Endothelial cell of umbilical vein (primary cell): Measurements from ENCODE around the gene PDX1. TPM values are rescaled to one million over a fixed set of nuclear protein-coding genes. Genes with fewer than 3 reads are reported as not detected.

Experiments used
- BruUV-seq: library from RNA; stranded (reverse); fragments of 400-500 nt; replicated peaks from 2 replicates; lab custom pipeline; 2021; lab: Mats Ljungman, UMichigan
- CTCF ChIA-PET: fragments of 300-600, 350-600 bp; sonication (Branson Sonifier 250); formaldehyde crosslinking; loops from one replicate; lab custom pipeline; 2021; ENCODE audit warnings: antibody characterized with exemption, inconsistent platforms; lab: Charles Lee
- POLR2A ChIA-PET: fragments of 300-600, 350-600 bp; sonication (Branson Sonifier 250); formaldehyde crosslinking; loops from one replicate; lab custom pipeline; 2021; ENCODE audit warnings: antibody characterized with exemption, inconsistent platforms; lab: Charles Lee
- DNase-seq: peaks from one replicate; pipeline ENCODE4 v3.0.0-alpha.2; 2011; ENCODE audit warnings: low read depth, low spot score
- FAIRE-seq: peaks from 2 replicates; lab custom pipeline; 2011; peaks lifted over from hg19 to GRCh38; lab: Jason Lieb, UNC
- H2AFZ ChIP-seq: 2 replicates; pipeline ENCODE4 v1.6.0; 2012; ENCODE audit warnings: low read depth, low read length, control low read depth, inconsistent platforms
- H3K27ac ChIP-seq: 2 replicates; pipeline ENCODE4 v1.5.1; 2011; ENCODE audit warnings: low read depth, mild to moderate bottlenecking, control low read depth, low read length, moderate library complexity; ENCODE audit not compliant: insufficient read depth
- H3K27me3 ChIP-seq, 2 experiments: 2 replicates each; pipeline versions ENCODE4 v1.6.0 to v1.6.1; 2011; ENCODE audit warnings: low read length in 2 of 2, mixed read lengths in 1 of 2; ENCODE audit not compliant: control insufficient read depth in 2 of 2, insufficient read depth in 2 of 2
- H3K36me3 ChIP-seq, 2 experiments: 2 replicates in 1 of 2; 3 replicates in 1 of 2; pipeline ENCODE4 v1.5.1; 2011; ENCODE audit warnings: low read length in 2 of 2, mild to moderate bottlenecking in 1 of 2, moderate library complexity in 1 of 2; ENCODE audit not compliant: control insufficient read depth in 2 of 2, insufficient read depth in 2 of 2; ENCODE audit errors: extremely low read depth in 1 of 2
- H3K4me1 ChIP-seq: 3 replicates; pipeline ENCODE4 v1.5.1; 2011; ENCODE audit warnings: mild to moderate bottlenecking, low read length; ENCODE audit not compliant: control insufficient read depth, insufficient read depth; ENCODE audit errors: extremely low read depth
- H3K4me2 ChIP-seq: 2 replicates; pipeline ENCODE4 v1.6.1; 2011; ENCODE audit warnings: low read length, control low read depth, mixed read lengths; ENCODE audit not compliant: insufficient read depth
- H3K4me3 ChIP-seq, 3 experiments: fragments of 200-600 bp in 1 of 3; sonication (generic), shearing (Covaris generic) in 1 of 3; replicated peaks in 1 of 3; 2 replicates each; pipeline ENCODE4 v1.5.1; 2011 to 2016; ENCODE audit warnings: control low read depth in 3 of 3, low read length in 3 of 3, mild to moderate bottlenecking in 2 of 3, inconsistent platforms in 1 of 3, low read depth in 1 of 3, moderate library complexity in 1 of 3; ENCODE audit not compliant: insufficient read depth in 1 of 3
- H3K79me2 ChIP-seq: 2 replicates; pipeline ENCODE4 v1.6.0; 2012; ENCODE audit warnings: low read length, inconsistent platforms; ENCODE audit not compliant: control insufficient read depth, insufficient read depth
- H3K9ac ChIP-seq: replicated peaks from 2 replicates; pipeline ENCODE3; 2011; ENCODE audit warnings: low read length, control low read depth; ENCODE audit not compliant: insufficient read depth; ENCODE audit errors: extremely low read depth
- H3K9me1 ChIP-seq: replicated peaks from 3 replicates; pipeline ENCODE4 v1.6.0; 2011; ENCODE audit warnings: mild to moderate bottlenecking, low read length; ENCODE audit not compliant: control insufficient read depth, insufficient read depth; ENCODE audit errors: extremely low read depth
- H3K9me3 ChIP-seq: replicated peaks from 2 replicates; pipeline ENCODE4 v1.5.1; 2012; ENCODE audit warnings: low read length, inconsistent platforms; ENCODE audit not compliant: control insufficient read depth, insufficient read depth
- H4K20me1 ChIP-seq: replicated peaks from 2 replicates; pipeline ENCODE3; 2011; ENCODE audit warnings: mild to moderate bottlenecking, low read length; ENCODE audit not compliant: control insufficient read depth, insufficient read depth; ENCODE audit errors: extremely low read depth
- EZH2 ChIP-seq: IDR thresholded peaks from 2 replicates; pipeline ENCODE4 v1.6.1; 2012; ENCODE audit warnings: borderline replicate concordance, low read depth, mild to moderate bottlenecking, moderate library complexity, low read length, inconsistent platforms; ENCODE audit not compliant: severe bottlenecking
- FOS ChIP-seq: IDR thresholded peaks from 2 replicates; pipeline ENCODE4 v1.6.1; 2011; ENCODE audit warnings: mild to moderate bottlenecking, low read length, moderate library complexity, borderline replicate concordance; ENCODE audit not compliant: insufficient read depth
- GATA2 ChIP-seq: IDR thresholded peaks from 2 replicates; pipeline ENCODE4 v1.7.0; 2011; ENCODE audit warnings: low read depth, mild to moderate bottlenecking, moderate library complexity, mixed read lengths, low read length; ENCODE audit not compliant: insufficient read length, insufficient read depth
- JUN ChIP-seq: IDR thresholded peaks from 2 replicates; pipeline ENCODE4 v1.6.1; 2011; ENCODE audit warnings: borderline replicate concordance, low read depth; ENCODE audit not compliant: insufficient read length, insufficient read depth
- MYC ChIP-seq: IDR thresholded peaks from one replicate; pipeline ENCODE4 v1.6.1; 2011; ENCODE audit warnings: mild to moderate bottlenecking, low read depth, low read length
- POLR2A ChIP-seq: IDR thresholded peaks from 2 replicates; pipeline ENCODE4 v1.6.1; 2012; ENCODE audit warnings: low read depth, mild to moderate bottlenecking, control low read depth, low read length
- POLR2AphosphoS5 ChIP-seq: IDR thresholded peaks from 2 replicates; pipeline ENCODE4 v1.6.1; 2012; ENCODE audit warnings: low read depth, mild to moderate bottlenecking, control low read depth, low read length, moderate library complexity; ENCODE audit not compliant: insufficient read depth
- dilution Hi-C: fragments of 300-500 bp; cut with MboI; formaldehyde crosslinking; loops from one replicate; pipeline ENCODE4 v1.15.0; 2019; ENCODE audit warnings: low sequenced_read_pairs; ENCODE audit not compliant: extremely low pct_ligation_motif_present
- intact Hi-C: fragments of 100-400 bp; cut with micrococcal nuclease; formaldehyde crosslinking; loops from one replicate; pipeline ENCODE4 v1.10.0; 2022
- polyA plus RNA-seq, 4 experiments: library from polyadenylated mRNA; depleted of rRNA in 3 of 4; stranded (reverse) in 3 of 4; unstranded in 1 of 4; fragments of >200 nt; gene quantifications; 2 replicates each; pipeline versions ENCODE4 v1.2.1 to v1.2.3, GENCODE V29; 2011 to 2012; ENCODE audit warnings: missing spikeins in 1 of 4
- total RNA-seq: library from RNA; stranded (reverse); gene quantifications from 2 replicates; pipeline ENCODE4 v1.2.3, GENCODE V29; 2021
- TF ChIP-seq, protein P1 (sequence below): IDR thresholded peaks from 2 replicates; pipeline ENCODE4 v1.6.1; 2011; ENCODE audit not compliant: insufficient read depth, insufficient read length
- TF ChIP-seq, protein P2 (sequence below), 2 donors: IDR thresholded peaks; 1 replicate in 1 of 2; 2 replicates in 1 of 2; pipeline ENCODE4 v1.5.1; 2011; ENCODE audit warnings: low read length in 2 of 2, mild to moderate bottlenecking in 2 of 2, moderate library complexity in 2 of 2, control low read depth in 1 of 2, inconsistent platforms in 1 of 2, low read depth in 1 of 2; ENCODE audit not compliant: insufficient read depth in 1 of 2; ENCODE audit errors: extremely low read depth in 1 of 2

The PDX1 gene
- total and polyA plus RNA-seq, 2 donors (not counting 3 experiments of a cell fraction or from before 2014, with no cell fraction given): not detected

DNA sequence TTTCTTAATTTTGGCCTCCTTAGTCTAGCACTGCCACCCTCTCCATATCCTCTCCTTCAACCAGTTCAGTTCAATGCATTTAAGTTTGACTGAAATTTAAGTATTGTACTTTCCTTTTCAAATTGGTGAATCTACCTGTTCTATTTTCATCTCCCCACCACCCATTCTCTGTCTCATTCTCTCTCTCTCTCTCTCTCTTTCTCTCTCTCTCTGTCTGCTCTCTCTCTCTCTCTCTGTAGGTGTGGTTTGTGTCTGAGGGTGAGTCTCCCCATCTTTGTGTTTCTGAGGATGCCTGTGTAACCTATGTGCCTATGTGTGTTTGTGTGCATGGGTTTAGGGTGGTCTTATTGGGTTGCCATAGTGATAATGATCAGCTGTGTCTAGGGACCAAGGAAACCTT lies 10.1 kb downstream of the PDX1 start:
- Histone ChIP-seq H4K20me1 (no peaks in the 10 kb centered on the region), H3K9me1 (no peaks in the 10 kb centered on the region), H3K9me3 (no peaks in the 10 kb centered on the region), H3K27me3 (peaks cover 55 to 69% of the 10 kb centered on the region in 2 experiments), H3K4me1 (no peaks in the 10 kb centered on the region), H3K4me2 (no peak overlapping the region), H3K27ac (no peak overlapping the region), H3K4me3 (no peak overlapping the region), H3K79me2 (no peaks in the 10 kb centered on the region), H3K36me3 (no peaks in the 10 kb centered on the region), H3K9ac (no peak overlapping the region), H2AFZ (no peak overlapping the region)
- ChIA-PET CTCF (no interaction called here), POLR2A (no interaction called here)
- dilution Hi-C loops (no loop called here), intact Hi-C loops (no loop called here)
- FAIRE-seq (no peak), DNase-seq (no peak)
- BruUV-seq: no TSS peak
- TF ChIP-seq POLR2A (no peak), FOS (no peak), POLR2AphosphoS5 (no peak), EZH2 (no peak), GATA2 (no peak), MYC (no peak), JUN (no peak)
- TF ChIP-seq, protein P1, sequence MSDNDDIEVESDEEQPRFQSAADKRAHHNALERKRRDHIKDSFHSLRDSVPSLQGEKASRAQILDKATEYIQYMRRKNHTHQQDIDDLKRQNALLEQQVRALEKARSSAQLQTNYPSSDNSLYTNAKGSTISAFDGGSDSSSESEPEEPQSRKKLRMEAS: no peak
- TF ChIP-seq, protein P2, sequence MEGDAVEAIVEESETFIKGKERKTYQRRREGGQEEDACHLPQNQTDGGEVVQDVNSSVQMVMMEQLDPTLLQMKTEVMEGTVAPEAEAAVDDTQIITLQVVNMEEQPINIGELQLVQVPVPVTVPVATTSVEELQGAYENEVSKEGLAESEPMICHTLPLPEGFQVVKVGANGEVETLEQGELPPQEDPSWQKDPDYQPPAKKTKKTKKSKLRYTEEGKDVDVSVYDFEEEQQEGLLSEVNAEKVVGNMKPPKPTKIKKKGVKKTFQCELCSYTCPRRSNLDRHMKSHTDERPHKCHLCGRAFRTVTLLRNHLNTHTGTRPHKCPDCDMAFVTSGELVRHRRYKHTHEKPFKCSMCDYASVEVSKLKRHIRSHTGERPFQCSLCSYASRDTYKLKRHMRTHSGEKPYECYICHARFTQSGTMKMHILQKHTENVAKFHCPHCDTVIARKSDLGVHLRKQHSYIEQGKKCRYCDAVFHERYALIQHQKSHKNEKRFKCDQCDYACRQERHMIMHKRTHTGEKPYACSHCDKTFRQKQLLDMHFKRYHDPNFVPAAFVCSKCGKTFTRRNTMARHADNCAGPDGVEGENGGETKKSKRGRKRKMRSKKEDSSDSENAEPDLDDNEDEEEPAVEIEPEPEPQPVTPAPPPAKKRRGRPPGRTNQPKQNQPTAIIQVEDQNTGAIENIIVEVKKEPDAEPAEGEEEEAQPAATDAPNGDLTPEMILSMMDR (IDR thresholded peaks at IDR 0.05; ENCODE audit: extremely low read depth in 1 of 2, insufficient read depth in 1 of 2, low read depth in 1 of 2, low read length in 2 of 2): no peak
